ENCODE results near the gene IL20. TPM values are rescaled to one million over a fixed set of nuclear protein-coding genes. Genes with fewer than 3 reads are reported as not detected.

Gene IL20
- polyA plus RNA-seq, 2 of the 4 experiments (the other 2 are of a cell fraction) = 0.05 TPM; not detected in 1

DNA sequence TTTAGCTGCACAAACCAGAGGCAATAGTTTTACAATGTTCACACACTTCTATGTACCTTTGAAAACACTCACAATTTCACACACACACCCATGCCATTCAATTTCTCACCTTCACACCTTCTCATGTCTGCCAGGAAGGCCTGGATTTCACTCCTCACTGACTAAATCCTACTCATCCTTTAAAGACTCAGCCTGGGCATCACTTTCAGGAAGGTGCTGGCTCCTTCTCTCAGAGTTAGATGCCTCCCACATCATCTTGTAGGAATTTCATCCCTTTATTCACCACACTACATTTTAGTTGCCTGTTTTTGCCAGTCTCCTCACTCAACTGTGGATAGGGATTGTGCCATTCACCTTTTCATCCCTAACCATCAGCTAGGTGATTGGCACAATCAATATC lies 2.3 kb downstream of the IL20 start:
- Histone ChIP-seq H3K4me2 (no peak overlapping the region), H3K9me3 (0 out of 3 replicates have a peak, but pooled peaks cover 2% of the 10 kb centered on the region), H3K27ac (no peak overlapping the region), H3K4me1 (peaks cover 7% of the 10 kb centered on the region; the same call in 1 of the 3 replicates), H3K4me3 (no peak overlapping the region)
- ATAC-seq (no peak), FAIRE-seq (no peak), DNase-seq (ENCODE audit: low read depth in 1 of 2, low spot score in 1 of 2) (no peak)
- TF ChIP-seq ZFP36 (IDR thresholded peaks at IDR 0.05; ENCODE audit: borderline replicate concordance, partially characterized antibody) (no peak), JUN (IDR thresholded peaks at IDR 0.05) (no peak), POLR2AphosphoS2 (conservative IDR thresholded peaks at IDR 0.05; ENCODE audit: low read length) (no peak), ZSCAN20 (CRISPR knock-in tag; IDR thresholded peaks at IDR 0.05) (no peak), RCOR1 (IDR thresholded peaks at IDR 0.05; ENCODE audit: low read depth, low read length) (no peak)
- TF ChIP-seq, protein P1, sequence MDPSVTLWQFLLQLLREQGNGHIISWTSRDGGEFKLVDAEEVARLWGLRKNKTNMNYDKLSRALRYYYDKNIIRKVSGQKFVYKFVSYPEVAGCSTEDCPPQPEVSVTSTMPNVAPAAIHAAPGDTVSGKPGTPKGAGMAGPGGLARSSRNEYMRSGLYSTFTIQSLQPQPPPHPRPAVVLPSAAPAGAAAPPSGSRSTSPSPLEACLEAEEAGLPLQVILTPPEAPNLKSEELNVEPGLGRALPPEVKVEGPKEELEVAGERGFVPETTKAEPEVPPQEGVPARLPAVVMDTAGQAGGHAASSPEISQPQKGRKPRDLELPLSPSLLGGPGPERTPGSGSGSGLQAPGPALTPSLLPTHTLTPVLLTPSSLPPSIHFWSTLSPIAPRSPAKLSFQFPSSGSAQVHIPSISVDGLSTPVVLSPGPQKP (IDR thresholded peaks at IDR 0.05; ENCODE audit: low read depth, low read length) = no peak
- TF ChIP-seq, protein P2, sequence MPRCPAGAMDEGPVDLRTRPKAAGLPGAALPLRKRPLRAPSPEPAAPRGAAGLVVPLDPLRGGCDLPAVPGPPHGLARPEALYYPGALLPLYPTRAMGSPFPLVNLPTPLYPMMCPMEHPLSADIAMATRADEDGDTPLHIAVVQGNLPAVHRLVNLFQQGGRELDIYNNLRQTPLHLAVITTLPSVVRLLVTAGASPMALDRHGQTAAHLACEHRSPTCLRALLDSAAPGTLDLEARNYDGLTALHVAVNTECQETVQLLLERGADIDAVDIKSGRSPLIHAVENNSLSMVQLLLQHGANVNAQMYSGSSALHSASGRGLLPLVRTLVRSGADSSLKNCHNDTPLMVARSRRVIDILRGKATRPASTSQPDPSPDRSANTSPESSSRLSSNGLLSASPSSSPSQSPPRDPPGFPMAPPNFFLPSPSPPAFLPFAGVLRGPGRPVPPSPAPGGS (IDR thresholded peaks at IDR 0.05) = no peak
- CTCF ChIA-PET = interaction anchor here (0.8 to 1.4 kb wide), 2 partner anchors 11 to 44 kb away, joined by 3 to 4 read pairs; no protein-coding TSS in a partner anchor
- POLR2A ChIA-PET = no interaction called here

DNA sequence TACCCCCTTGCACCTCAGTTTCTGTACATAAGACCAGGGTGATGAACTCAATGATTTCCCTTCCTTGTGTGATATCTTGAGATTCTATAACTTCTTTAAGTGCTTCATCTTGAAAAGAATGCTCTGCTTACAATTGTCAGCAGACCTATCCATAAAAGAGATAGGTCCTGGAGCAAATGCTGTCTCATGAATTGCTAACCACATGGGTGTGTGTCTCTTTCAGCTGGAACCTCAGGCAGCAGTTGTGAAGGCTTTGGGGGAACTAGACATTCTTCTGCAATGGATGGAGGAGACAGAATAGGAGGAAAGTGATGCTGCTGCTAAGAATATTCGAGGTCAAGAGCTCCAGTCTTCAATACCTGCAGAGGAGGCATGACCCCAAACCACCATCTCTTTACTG lies 2.8 kb downstream of the IL20 start:
- no peak for FAIRE-seq
- Histone ChIP-seq H3K4me3 (no peak overlapping the region), H3K9me3 (0 out of 3 replicates have a peak, but pooled peaks cover 2% of the 10 kb centered on the region), H3K4me2 (no peak overlapping the region), H3K4me1 (peaks cover 7% of the 10 kb centered on the region; the same call in 1 of the 3 replicates), H3K27ac (no peak overlapping the region)
- ATAC-seq = no peak
- TF ChIP-seq RARB (CRISPR knock-in tag; IDR thresholded peaks at IDR 0.05) = no peak
- TF ChIP-seq MAZ (IDR thresholded peaks at IDR 0.05; ENCODE audit: borderline replicate concordance, low read depth, low read length) = no peak
- no peak for TF ChIP-seq JUNB (IDR thresholded peaks at IDR 0.05)
- no peak for TF ChIP-seq EHMT2 (IDR thresholded peaks at IDR 0.05; ENCODE audit: low read depth)
- TF ChIP-seq PHF8 (IDR thresholded peaks at IDR 0.05; ENCODE audit: borderline replicate concordance, low read depth) = no peak
- TF ChIP-seq ZNF302 (CRISPR knock-in tag; IDR thresholded peaks at IDR 0.05) = no peak
- TF ChIP-seq CHD4 (IDR thresholded peaks at IDR 0.05; ENCODE audit: borderline replicate concordance) = no peak
- TF ChIP-seq SMC3 (IDR thresholded peaks at IDR 0.05) = no peak
- TF ChIP-seq HOXA7 (CRISPR knock-in tag; IDR thresholded peaks at IDR 0.05) = no peak
- TF ChIP-seq, protein P2 (IDR thresholded peaks at IDR 0.05) = no peak
- no peak for TF ChIP-seq RNF2 (IDR thresholded peaks at IDR 0.05; ENCODE audit: borderline replicate concordance, low read depth)
- no peak for TF ChIP-seq FOSL2 (IDR thresholded peaks at IDR 0.05)
- no peak for TF ChIP-seq FOSL2 (CRISPR knock-in tag; IDR thresholded peaks at IDR 0.05)
- no peak for TF ChIP-seq ZFP36 (IDR thresholded peaks at IDR 0.05; ENCODE audit: borderline replicate concordance, partially characterized antibody)
- TF ChIP-seq EHF (CRISPR knock-in tag; IDR thresholded peaks at IDR 0.05) = no peak
- no peak for TF ChIP-seq CEBPB (IDR thresholded peaks at IDR 0.05)
- TF ChIP-seq JUN (IDR thresholded peaks at IDR 0.05) = no peak
- TF ChIP-seq FOSB (CRISPR knock-in tag; IDR thresholded peaks at IDR 0.05) = no peak
- no peak for TF ChIP-seq ZC3H11A (IDR thresholded peaks at IDR 0.05)
- TF ChIP-seq POLR2AphosphoS2 (conservative IDR thresholded peaks at IDR 0.05; ENCODE audit: low read length) = no peak
- no peak for DNase-seq (ENCODE audit: low read depth in 1 of 2, low spot score in 1 of 2)
- POLR2A ChIA-PET = no interaction called here
- WGBS (ENCODE audit: missing lambda C conversion rate) = 0% methylated on average over 1 of the region's 1 CpG
- CTCF ChIA-PET = interaction anchor here (0.6 to 1.4 kb wide), 4 partner anchors 9 to 114 kb away, joined by 3 to 4 read pairs (median 3); no protein-coding TSS in a partner anchor
